ENCODE results near the gene NLRP4.

DNA sequence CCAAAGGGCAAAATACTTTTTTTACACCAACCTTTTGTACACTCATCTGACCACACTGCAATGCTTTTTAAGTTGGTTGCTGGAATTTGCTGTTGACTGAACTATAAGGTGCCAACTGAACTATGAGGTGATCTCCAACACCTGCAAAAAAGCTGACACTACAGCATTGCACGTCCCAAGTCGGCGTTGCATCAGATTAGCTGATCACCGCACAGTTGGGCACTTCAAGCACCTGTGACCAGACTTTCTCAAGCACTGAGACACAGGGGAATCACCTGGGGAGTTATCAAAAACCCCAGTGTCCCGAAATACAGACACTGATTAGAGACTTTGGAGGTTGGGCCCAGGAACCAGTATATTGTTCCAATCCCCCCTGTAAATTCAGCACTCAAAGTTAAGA lies 5.7 kb upstream of the NLRP4 start:
- TF ChIP-seq, protein P1, sequence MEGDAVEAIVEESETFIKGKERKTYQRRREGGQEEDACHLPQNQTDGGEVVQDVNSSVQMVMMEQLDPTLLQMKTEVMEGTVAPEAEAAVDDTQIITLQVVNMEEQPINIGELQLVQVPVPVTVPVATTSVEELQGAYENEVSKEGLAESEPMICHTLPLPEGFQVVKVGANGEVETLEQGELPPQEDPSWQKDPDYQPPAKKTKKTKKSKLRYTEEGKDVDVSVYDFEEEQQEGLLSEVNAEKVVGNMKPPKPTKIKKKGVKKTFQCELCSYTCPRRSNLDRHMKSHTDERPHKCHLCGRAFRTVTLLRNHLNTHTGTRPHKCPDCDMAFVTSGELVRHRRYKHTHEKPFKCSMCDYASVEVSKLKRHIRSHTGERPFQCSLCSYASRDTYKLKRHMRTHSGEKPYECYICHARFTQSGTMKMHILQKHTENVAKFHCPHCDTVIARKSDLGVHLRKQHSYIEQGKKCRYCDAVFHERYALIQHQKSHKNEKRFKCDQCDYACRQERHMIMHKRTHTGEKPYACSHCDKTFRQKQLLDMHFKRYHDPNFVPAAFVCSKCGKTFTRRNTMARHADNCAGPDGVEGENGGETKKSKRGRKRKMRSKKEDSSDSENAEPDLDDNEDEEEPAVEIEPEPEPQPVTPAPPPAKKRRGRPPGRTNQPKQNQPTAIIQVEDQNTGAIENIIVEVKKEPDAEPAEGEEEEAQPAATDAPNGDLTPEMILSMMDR (IDR thresholded peaks at IDR 0.05) = no peak
- no peak for TF ChIP-seq POLR2A (IDR thresholded peaks at IDR 0.05)
